Erythroblast (primary cell): ENCODE measurements around the gene CRY1.
"Not testable (repeated sequence)": the region's sequence is repeated elsewhere in the genome, so short reads cannot be mapped to it uniquely, and the experiment has no call there.

Experiments used
- DNase-seq, 2 experiments: peaks; one replicate each; lab custom pipeline; 2025; lab: John Stamatoyannopoulos, UW
- GATA1 ChIP-seq: IDR thresholded peaks from 2 replicates; pipeline ENCODE4 v1.6.1; 2011; ENCODE audit warnings: low read depth, mild to moderate bottlenecking, control low read depth, low read length, moderate library complexity
- POLR2A ChIP-seq: IDR thresholded peaks from 2 replicates; pipeline ENCODE4 v1.6.1; 2011; ENCODE audit warnings: mild to moderate bottlenecking, low read length

CRY1 gene

DNA sequence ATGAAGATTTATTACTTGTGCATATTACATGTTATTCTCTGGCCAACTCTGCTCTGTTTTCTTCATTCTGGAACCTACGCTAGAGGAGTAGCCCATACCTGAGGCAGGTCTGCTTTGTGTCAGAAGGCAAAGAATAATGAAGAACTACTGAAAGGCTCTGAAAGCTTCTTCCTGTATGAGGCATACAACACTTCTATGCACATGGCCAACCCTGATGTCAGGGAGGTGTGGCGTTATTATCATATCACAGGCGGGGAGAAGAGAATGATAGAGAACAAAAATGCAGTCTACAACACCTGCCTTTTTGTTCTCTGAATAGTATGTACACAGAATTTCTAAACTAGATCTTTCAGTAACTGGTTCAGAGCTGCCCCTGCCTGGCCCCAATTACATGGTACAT, 32.5 kb upstream of the CRY1 start:
- no peak for DNase-seq
- TF ChIP-seq GATA1 = no peak
- no peak for TF ChIP-seq POLR2A

DNA sequence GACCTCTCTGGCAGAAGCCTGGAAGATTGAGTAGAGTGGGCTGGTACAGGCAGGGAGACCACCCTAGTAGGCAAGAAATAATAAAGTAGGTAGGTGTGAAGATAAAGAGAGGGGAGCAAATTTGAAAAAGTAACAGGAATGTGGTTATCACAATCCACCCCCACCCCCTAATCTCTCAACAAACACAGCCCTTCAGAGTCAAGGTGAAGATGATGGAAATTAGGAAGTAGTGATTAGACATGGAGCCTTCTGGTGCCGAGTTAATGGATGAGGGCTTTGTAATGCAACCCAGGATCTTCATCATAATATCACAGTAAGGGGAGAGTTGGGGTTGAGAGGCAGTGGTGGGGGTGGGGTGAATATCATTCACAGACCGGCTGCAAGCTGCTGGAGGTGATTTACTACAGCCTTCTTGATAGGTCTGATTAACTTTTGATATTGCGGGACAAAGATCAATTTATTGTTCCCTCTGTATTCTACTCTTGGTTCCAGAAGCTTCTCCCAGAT, 29.2 kb upstream of the CRY1 start:
- TF ChIP-seq POLR2A (no peak), GATA1 (no peak)

GRCh38 chr12:107119091-107119490, 25.7 kb upstream of the CRY1 start:
- DNase-seq = no peak
- TF ChIP-seq GATA1 (no peak), POLR2A (no peak)

More for the DNA sequence above, 29.2 kb upstream of the CRY1 start:
- DNase-seq = no peak

- no peak for TF ChIP-seq POLR2A
- TF ChIP-seq GATA1 = no peak
- DNase-seq = no peak
Measured at GRCh38 chr12:107118624-107119023, 25.3 kb upstream of the CRY1 start.

GRCh38 chr12:107115119-107115518, 21.8 kb upstream of the CRY1 start:
- DNase-seq = no peak
- TF ChIP-seq GATA1 (no peak), POLR2A (no peak)

GRCh38 chr12:107111314-107111713, 18.0 kb upstream of the CRY1 start:
- no peak for TF ChIP-seq POLR2A
- TF ChIP-seq GATA1 = no peak
- no peak for DNase-seq

DNA sequence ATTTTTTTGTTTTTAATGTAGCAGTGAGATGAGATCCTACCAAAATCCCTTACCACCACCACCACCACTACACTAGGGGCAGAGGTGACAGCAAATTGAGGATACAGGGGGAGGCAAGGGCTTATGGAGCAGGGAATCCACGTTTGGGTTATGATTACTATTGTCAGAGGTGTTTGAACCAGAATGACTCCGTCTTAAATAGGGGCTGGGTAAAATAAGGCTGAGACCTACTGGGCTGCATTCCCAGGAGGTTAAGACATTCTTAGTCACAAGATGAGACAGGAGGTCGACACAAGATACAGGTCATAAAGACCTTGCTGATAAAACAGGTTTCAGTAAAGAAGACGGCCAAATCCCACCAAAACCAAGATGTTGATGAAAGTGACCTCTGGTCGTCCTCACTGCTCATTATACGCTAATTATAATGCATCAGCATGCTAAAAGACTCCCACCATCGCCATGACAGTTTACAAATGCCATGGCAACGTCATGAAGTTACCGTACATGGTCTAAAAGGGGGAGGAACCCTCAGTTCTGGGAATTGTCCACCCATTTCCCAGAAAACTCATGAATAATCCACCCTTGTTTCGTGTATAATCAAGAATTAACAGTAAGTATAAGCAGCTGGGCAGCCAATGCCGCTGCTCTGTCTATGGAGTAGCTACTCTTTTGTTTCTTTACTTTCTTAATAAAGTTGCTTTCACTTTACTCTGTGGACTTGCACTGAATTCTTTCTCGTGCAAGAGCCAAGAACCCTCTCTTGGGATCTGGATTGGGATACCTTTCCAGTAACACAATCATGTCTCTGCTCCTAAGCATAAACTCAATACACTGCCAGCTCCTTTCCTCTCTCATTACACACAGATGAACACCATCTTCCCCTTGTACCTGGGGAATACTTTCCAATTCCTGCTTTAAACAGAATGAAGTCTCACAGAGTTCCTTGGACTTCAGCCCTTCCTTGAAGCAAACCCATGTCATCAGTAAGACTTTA, 16.7 kb upstream of the CRY1 start:
- DNase-seq = peak in 1 of 2 experiments; percentile 20
- TF ChIP-seq POLR2A (no peak), GATA1 (no peak)

GRCh38 chr12:107108995-107109508, 15.7 kb upstream of the CRY1 start:
- no peak for DNase-seq
- TF ChIP-seq POLR2A = no peak
- no peak for TF ChIP-seq GATA1

DNA sequence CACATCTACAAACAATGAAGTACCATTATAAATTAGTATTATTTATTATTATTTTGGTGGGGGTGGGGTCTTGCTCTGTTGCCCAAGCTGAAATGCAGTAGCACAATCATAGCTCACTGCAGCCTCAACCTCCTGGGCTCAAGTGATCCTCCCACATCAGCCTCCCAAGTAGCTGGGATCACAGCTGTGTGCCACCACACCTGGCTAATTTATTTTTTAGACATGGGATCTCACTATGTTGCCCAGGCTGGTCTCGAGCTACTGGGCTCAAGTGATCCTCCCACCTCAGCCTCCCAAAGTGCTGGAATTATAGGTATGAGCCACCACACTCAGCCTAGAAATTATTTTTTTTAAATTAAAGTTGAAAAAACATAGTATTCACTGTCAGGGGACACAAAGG, 15.0 kb upstream of the CRY1 start:
- not testable (repeated sequence) for DNase-seq

DNA sequence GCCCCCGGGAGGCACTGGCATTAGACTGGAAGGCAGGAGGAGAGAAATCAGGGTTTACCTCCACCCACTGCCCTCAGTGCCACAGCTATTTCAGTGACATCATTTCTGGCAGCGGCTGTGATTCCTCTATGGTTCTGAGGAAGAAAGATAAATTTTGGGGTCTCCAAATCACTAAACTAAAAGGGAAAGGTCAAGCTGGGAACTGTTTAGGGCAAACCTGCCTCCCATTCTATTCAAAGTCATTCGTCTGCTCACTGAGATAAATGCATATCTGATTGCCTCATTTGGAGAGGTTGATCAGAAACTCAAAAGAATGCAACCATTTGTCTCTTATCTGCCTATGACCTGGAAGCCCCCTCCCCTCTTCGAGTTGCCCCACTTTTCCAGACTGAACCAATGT, 14.0 kb upstream of the CRY1 start:
- DNase-seq = peak in 1 of 2 experiments; percentile 5
- no peak for TF ChIP-seq GATA1
- no peak for TF ChIP-seq POLR2A

- no peak for DNase-seq
- TF ChIP-seq POLR2A (no peak), GATA1 (no peak)
Measured at GRCh38 chr12:107106241-107107025, 13.1 kb upstream of the CRY1 start.

DNA sequence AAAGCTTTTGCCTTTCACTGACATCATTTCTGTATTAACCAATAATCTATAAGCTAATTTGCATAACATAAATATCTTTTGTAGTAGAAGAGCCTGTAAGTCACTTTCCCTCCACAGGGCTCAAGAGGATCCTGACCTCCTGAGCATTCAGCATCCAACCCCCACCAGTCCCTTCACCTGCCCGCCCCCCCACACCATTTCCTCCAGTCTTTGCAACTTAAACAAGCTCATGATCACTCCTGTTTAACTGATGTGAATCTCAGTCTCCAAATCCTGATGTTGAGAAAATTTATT, 12.0 kb upstream of the CRY1 start:
- TF ChIP-seq POLR2A (no peak), GATA1 (no peak)

DNA sequence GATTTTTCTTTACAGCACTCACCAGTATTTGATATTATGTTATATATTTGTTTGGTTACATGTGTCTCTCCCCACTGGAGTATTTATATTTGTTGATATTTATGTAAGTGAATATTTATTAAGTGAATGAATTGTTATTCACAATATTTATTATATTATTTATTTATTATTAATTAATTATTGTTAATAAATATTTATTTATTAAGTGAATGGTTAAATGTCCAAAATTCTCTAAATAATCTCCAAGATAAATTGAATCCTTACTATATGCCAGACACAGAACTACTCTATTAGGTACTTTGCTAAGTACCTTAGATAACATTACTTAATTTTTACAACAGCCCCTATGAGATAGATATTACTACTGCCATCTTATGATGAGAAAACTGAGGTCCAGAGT, 10.2 kb upstream of the CRY1 start:
- TF ChIP-seq GATA1 = no peak

More for the DNA sequence above, 12.0 kb upstream of the CRY1 start:
- no peak for DNase-seq

DNA sequence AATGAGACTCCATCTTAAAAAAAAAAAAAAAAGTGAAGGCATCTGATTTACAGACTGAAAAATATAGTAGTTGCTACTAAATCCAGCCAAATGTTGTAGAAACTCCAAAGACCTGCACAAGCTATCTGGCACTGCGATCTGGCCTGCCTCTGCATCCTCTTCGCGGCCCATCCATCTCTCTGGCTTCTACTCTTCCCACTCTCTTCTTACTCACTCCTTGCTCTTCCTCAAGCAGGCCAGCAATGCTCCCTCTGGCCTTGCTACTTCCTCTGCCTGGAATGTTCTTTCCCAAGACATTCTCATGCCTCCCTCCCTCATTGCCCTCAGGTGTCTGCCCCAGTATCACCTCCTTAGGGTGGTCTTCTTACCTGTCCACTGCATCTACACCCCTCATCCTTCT, 9.7 kb upstream of the CRY1 start:
- TF ChIP-seq POLR2A = no peak
- no peak for TF ChIP-seq GATA1
- DNase-seq = no peak

More for the DNA sequence above, 10.2 kb upstream of the CRY1 start:
- DNase-seq = no peak

DNA sequence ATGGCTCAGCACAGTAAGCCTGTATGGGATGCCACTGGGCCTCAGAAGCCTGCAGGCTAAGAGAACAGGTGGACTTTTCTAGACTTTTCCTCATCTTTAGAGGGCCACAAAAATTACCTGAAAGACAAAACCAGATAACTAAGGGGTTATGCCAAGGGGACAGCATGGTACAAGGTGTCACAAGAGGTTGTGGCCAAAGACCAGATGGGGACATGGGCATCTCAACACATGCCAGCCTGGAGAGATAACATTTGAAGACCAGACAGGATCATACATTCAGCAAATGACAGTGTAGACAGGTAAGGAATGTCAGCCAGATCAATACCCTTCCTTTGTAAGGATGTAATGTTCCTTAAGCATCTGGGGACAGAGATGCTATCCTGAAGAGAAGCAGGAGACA, 8.9 kb upstream of the CRY1 start:
- no peak for DNase-seq
- no peak for TF ChIP-seq GATA1
- TF ChIP-seq POLR2A = no peak
